GM18505 (cell line): ENCODE results near the gene ATP7B.
A peak's percentile ranks its signal among the peaks of the same experiment; 100 is the strongest.
"Not testable (repeated sequence)": the region's sequence is repeated elsewhere in the genome, so short reads cannot be mapped to it uniquely, and the experiment has no call there.

ENCODE experiments used
- ATAC-seq: cut with Tn5 transposase; IDR thresholded peaks from one replicate; pipeline ENCODE4 v1.9.1; 2021; ENCODE audit not compliant: unreplicated experiment
- POLR2A ChIP-seq: IDR thresholded peaks from 4 replicates; pipeline ENCODE4 v1.6.1; 2011; ENCODE audit warnings: borderline replicate concordance; ENCODE audit not compliant: insufficient read depth, insufficient read length; ENCODE audit errors: extremely low read depth

The ATP7B gene

DNA sequence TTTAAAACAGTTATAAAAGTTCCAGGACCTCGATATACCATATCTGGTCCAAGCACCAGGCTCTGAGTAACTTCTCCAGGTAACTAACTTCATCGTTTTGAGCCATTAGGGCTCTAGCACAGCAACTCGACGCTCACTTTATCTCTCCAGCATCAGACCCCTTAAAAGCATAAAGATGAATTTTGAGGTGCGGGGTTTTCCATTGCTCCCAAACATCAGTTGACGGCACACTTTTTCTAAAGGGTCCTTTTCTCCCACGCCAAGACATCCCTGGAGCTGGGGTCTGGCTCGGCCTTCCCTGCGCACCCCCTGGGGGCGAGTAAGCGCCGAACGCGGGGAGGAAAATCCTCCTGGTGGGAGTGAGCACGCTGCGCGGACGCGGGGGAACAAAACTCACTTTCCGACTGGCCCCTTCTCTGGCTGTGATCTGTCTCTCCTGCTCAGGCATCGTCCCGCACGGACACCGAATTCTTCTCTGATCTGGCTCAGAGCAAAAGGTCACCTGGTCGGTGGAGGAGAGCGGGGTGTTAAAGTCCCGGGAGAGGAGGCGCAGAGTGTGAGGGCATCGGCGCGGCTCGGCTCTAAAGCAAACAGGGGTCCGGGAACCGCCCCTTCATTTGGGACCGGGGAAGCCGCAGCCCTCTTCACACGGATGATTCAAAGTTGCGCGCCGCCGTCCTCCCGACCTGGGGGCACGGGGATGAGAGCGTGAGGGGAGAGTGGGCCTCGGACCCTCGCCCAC is at the start of gene ATP7B:
TSS of gene ATP7B (minus strand) at position 561 of the 742 bp plus-strand sequence. CDS start at position 448, 113 bp downstream.
- ATAC-seq: peak; percentile 5
- no peak for TF ChIP-seq POLR2A

DNA sequence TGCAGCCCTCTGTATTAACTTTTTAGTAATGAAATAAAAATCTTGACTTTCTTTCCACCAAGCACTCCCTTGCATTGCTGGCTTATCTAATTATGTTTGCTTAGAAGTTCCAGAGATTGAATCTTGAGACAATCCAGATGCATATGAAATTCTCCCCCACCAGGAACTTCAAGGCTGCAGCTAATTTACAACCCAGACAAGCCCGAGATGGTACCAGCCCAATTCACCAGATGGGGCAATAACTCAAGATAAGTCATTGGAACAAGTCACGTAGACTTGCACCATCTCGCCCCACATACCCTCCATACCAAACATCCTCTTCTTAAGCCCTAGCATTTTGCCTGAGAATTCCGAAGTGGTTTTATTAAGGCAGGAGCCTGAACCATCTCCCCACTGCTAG is 42.2 kb upstream of the ATP7B start:
- no peak for ATAC-seq
- no peak for TF ChIP-seq POLR2A

DNA sequence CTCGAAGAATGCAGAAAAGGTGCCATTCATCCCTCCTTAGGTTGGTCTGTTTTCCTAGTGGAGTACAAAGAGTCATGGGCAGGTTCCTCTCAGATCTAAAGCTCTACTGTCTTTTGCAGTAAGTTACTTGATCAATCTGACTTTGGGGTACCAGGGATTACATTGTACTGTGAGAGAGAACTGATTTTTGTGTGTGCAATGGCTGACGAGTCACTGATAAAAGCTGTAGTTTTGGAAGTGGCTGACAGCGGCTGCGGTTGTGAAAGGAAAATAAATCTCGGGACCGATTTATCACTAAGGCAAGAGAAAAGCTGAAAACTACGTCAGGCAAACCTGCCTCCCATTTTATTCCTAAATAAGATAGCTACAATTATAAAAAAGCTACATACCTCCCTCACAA is 40.1 kb upstream of the ATP7B start:
- ATAC-seq: no peak
- TF ChIP-seq POLR2A: no peak

- ATAC-seq: no peak
Observed at GRCh38 chr13:52048516-52048915, 37.3 kb upstream of the ATP7B start.

DNA sequence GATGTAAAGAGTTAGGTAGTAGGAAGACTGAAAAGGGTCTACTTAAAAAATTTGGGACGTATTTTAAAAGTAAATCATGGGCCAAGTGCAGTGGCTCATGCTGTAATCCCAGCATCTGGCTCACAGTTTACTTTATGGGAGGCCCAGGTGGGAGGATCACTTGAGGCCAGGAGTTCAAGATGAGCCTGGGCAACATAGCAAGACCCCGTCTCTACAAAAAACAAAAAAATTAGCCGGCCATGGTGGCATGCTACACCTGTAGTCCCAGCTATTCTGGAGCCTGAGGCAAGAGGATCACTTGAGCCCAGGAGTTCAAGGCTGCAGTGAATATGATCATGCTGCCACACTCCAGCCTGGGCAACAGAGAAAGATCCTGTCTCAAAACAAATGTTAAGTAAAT is 36.2 kb upstream of the ATP7B start:
- no peak for ATAC-seq
- no peak for TF ChIP-seq POLR2A

More at GRCh38 chr13:52048516-52048915, 37.3 kb upstream of the ATP7B start:
- TF ChIP-seq POLR2A: no peak

GRCh38 chr13:52043675-52044074 is 32.4 kb upstream of the ATP7B start:
- ATAC-seq: no peak
- TF ChIP-seq POLR2A: no peak

DNA sequence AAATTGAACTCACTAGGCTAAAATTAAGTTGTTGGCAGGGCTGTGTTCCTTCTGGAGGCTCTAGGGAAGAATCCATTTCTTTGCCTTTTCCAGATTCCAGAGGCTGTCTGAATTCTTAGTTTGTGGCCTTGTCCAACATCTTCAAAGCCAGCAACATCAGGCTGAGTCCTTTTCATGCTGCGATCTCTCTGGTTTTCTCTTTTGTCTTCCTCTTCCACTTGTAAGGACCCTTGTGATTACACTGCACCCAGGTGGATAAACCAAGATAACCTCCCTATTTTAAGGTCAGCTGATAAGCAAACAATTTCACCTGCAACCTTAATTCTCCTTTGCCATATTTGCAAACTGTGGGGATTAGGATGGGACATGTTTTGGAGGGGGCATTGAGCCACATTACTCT is 24.8 kb upstream of the ATP7B start:
- TF ChIP-seq POLR2A: no peak
- no peak for ATAC-seq

DNA sequence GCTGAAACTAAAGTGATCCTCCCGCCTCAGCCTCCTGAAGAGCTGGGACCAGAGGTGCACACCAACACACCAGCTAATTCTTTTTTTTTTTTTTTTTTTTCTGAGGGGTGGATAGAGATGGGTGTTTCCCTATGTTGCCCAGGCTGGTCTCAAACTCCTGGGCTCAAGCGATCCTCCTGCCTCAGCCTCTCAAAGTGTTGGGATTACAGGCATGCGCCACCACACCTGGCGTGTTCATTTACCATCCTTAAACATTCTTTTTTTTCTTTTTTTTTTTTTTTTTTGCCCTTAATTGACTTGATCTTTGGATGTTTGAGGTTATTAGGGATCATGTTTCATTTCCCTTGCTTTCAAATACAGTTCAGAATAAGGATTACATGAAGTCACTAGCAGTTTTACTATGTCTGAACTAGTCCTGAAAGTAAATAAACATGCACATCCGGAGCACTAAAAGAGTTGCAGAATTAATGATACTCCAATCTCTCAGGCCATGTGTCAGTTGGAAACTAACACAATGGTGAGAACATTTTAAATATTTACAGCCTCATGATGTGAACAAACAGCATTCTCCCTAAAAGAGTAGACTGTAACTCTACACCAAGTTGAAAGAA is 23.5 kb upstream of the ATP7B start:
- ATAC-seq: no peak
- no peak for TF ChIP-seq POLR2A

DNA sequence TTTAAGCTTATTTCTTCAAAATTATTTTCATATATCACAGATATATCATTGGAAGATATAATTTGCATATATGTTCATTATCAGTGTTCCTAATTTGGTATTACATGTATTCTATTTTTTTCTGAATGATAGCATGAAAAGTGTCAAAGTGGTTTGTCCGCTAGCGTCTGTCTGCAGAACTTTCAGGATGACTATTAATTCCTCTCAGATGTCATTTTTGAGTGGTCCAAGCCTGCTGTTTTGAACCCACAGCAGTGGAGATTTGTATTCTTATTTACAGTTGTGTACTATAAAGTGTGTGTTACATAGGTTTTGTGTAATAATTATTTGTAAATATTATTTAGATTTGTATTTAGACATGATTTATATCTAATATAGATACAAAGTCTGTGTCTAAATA is 21.8 kb upstream of the ATP7B start:
- ATAC-seq: no peak
- TF ChIP-seq POLR2A: no peak

DNA sequence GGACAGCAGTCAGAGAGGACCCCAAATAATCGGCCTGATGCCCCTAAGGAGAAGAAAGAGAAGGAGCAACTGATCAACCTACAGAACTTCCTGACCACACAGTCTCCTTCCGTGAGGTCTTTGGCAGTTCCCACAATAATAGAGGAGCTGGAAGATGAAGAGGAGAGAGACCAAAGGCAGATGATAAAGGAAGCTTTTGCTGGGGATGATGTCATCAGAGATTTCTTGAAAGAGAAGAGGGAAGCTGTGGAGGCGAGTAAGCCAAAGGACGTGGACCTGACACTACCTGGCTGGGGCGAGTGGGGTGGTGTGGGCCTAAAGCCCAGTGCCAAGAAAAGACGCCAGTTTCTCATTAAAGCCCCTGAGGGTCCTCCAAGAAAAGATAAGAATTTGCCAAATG is 19.2 kb upstream of the ATP7B start:
- ATAC-seq: not testable (repeated sequence)

DNA sequence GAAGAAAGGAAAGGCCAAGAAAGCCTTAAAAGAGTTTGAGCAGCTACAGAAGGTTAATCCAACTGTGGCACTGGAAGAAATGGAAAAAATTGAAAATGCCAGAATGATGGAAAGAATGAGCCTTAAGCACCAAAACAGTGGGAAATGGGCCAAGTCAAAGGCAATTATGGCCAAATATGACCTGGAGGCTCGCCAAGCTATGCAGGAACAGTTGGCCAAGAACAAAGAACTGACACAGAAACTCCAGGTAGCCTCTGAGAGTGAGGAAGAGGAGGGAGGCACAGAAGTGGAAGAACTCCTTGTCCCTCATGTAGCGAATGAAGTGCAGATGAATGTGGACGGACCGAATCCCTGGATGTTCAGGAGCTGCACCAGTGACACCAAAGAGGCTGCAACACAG is 18.3 kb upstream of the ATP7B start:
- TF ChIP-seq POLR2A: no peak
- ATAC-seq: no peak

DNA sequence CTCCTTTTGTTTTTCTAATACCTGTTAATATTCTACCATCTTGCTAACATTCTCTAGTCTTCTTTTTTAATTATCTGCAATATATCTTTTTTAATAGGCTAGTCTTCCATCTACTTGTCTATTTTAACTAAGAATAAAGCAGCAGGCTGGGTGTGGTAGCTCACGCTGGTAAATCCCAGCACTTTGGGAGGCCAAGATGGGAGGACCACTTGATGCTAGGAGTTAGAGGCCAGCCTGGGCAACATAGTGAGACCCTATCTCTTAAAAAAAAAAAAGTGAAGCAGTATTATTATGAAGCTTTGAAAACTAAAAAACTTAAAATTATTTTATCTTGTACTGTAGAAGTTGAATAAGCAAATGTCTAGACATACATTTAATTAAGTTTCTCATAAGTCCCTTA is 16.6 kb upstream of the ATP7B start:
- no peak for ATAC-seq
- TF ChIP-seq POLR2A: no peak

- no peak for TF ChIP-seq POLR2A
- ATAC-seq: no peak
Observed at GRCh38 chr13:52026246-52026626, 15.0 kb upstream of the ATP7B start.

GRCh38 chr13:52025475-52026245 is 14.4 kb upstream of the ATP7B start:
- ATAC-seq: no peak
- no peak for TF ChIP-seq POLR2A
